HUDEP-2 (cell line): ENCODE measurements around the gene NUP93.
A peak's percentile ranks its signal among the peaks of the same experiment; 100 is the strongest.
"Not testable (repeated sequence)": the region's sequence is repeated elsewhere in the genome, so short reads cannot be mapped to it uniquely, and the experiment has no call there.

Source experiments
- DNase-seq, 76 experiments: peaks; one replicate each; lab custom pipeline; 2025; ENCODE audit not compliant: unreplicated experiment in 76 of 76; lab: John Stamatoyannopoulos, UW

Gene NUP93

GRCh38 chr16:56862776-56863175 is 132.8 kb downstream of the NUP93 start:
- DNase-seq = no peak

- no peak for DNase-seq
Measured at GRCh38 chr16:56864960-56865359, 135.0 kb downstream of the NUP93 start, which contains the start of gene SLC12A3. Gene SLC12A3 (plus strand): TSS chr16:56865207. CDS start chr16:56865236, 29 bp downstream.

GRCh38 chr16:56865394-56866062 is 135.6 kb downstream of the NUP93 start:
- DNase-seq = no peak

GRCh38 chr16:56866955-56867830 is 137.3 kb downstream of the NUP93 start:
- peak in 19 of 76 experiments; percentile 4 to 35 (median 10) for DNase-seq

GRCh38 chr16:56868175-56868574 is 138.2 kb downstream of the NUP93 start:
- DNase-seq = no peak

- not testable (repeated sequence) for DNase-seq
Measured at GRCh38 chr16:56868766-56869165, 138.8 kb downstream of the NUP93 start.

GRCh38 chr16:56869513-56870275 is 139.8 kb downstream of the NUP93 start:
- DNase-seq = peak in 44 of 76 experiments; percentile 5 to 69 (median 26)

- no peak for DNase-seq
Measured at GRCh38 chr16:56870276-56870888, 140.5 kb downstream of the NUP93 start.

GRCh38 chr16:56871172-56871593 is 141.3 kb downstream of the NUP93 start:
- DNase-seq = no peak

- no peak for DNase-seq
Measured at GRCh38 chr16:56872863-56873391, 143.0 kb downstream of the NUP93 start.

GRCh38 chr16:56874800-56875199 is 144.9 kb downstream of the NUP93 start:
- DNase-seq = no peak

GRCh38 chr16:56876048-56876447 is 146.1 kb downstream of the NUP93 start:
- no peak for DNase-seq

- DNase-seq = no peak
Measured at GRCh38 chr16:56877486-56878182, 147.7 kb downstream of the NUP93 start.

- DNase-seq = no peak
Measured at GRCh38 chr16:56878282-56878854, 148.4 kb downstream of the NUP93 start.

GRCh38 chr16:56879276-56879675 is 149.3 kb downstream of the NUP93 start:
- no peak for DNase-seq

- DNase-seq = no peak
Measured at GRCh38 chr16:56880176-56880575, 150.2 kb downstream of the NUP93 start.

- DNase-seq = no peak
Measured at GRCh38 chr16:56880685-56881084, 150.8 kb downstream of the NUP93 start.

GRCh38 chr16:56882077-56882800 is 152.3 kb downstream of the NUP93 start:
- no peak for DNase-seq

- DNase-seq = no peak
Measured at GRCh38 chr16:56883586-56883985, 153.7 kb downstream of the NUP93 start.
